Measurements from ENCODE around the gene ANKRD10.

The ANKRD10 gene

DNA sequence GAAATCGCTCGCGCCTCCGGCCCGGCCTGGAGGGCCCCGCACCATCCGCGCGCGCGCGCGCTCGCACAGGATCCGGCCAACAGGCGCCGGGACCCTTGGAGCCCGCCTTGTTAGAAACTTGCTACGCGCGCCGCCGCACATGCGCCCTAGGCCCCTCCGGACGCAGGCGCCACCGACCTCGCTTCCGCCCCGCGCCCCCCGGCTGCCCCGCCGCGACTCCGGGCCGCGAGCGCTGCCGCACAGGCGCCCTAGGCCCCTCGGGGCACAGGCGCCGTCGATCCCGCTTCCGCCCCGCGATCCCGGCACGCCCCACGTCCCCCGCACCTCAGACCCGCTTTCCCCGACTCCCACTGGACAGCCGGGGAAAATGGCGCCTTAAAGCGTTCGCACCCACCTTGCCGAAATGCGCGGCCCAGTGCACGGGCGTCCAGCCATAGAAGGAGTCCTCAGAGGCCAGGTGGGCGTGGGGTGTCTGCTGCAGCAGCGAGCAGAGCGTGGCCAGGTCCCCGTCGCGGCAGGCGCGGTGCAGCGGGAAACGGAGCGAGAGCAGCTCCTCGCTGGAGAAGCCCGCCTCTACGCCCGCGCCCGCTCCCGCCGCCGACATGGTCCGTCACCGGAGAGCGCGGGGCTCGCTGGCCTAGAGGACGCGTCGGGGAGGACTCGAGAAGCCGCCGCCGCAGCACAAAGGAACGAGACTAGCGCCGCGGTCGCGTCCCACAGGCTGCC, 375 bp downstream of the ANKRD10 start (continued):
- TF ChIP-seq ZNF221 (tag by site-specific recombination; IDR thresholded peaks at IDR 0.05; ENCODE audit: borderline replicate concordance): no peak
- TF ChIP-seq HOXA7 (CRISPR knock-in tag; IDR thresholded peaks at IDR 0.05; ENCODE audit: borderline replicate concordance): no peak
- TF ChIP-seq ZFP69B (tag by site-specific recombination; IDR thresholded peaks at IDR 0.05): no peak
- TF ChIP-seq ZNF529 (tag by site-specific recombination; IDR thresholded peaks at IDR 0.05; ENCODE audit: insufficient replicate concordance): no peak
- peak; percentile 90 for TF ChIP-seq YY1 (tag by site-specific recombination; IDR thresholded peaks at IDR 0.05)
- no peak for TF ChIP-seq ZNF114 (tag by site-specific recombination; IDR thresholded peaks at IDR 0.05)
- TF ChIP-seq ZNF768 (tag by site-specific recombination; IDR thresholded peaks at IDR 0.05): no peak
- no peak for TF ChIP-seq TCF7L2 (IDR thresholded peaks at IDR 0.05; ENCODE audit: borderline replicate concordance, low read depth, low read length)
- no peak for TF ChIP-seq KLF1 (tag by site-specific recombination; IDR thresholded peaks at IDR 0.05)
- TF ChIP-seq, protein P1, sequence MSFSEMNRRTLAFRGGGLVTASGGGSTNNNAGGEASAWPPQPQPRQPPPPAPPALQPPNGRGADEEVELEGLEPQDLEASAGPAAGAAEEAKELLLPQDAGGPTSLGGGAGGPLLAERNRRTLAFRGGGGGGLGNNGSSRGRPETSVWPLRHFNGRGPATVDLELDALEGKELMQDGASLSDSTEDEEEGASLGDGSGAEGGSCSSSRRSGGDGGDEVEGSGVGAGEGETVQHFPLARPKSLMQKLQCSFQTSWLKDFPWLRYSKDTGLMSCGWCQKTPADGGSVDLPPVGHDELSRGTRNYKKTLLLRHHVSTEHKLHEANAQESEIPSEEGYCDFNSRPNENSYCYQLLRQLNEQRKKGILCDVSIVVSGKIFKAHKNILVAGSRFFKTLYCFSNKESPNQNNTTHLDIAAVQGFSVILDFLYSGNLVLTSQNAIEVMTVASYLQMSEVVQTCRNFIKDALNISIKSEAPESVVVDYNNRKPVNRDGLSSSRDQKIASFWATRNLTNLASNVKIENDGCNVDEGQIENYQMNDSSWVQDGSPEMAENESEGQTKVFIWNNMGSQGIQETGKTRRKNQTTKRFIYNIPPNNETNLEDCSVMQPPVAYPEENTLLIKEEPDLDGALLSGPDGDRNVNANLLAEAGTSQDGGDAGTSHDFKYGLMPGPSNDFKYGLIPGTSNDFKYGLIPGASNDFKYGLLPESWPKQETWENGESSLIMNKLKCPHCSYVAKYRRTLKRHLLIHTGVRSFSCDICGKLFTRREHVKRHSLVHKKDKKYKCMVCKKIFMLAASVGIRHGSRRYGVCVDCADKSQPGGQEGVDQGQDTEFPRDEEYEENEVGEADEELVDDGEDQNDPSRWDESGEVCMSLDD (tag by site-specific recombination; IDR thresholded peaks at IDR 0.05): no peak
- no peak for TF ChIP-seq HOXD13 (CRISPR knock-in tag; IDR thresholded peaks at IDR 0.05; ENCODE audit: borderline replicate concordance)
- TF ChIP-seq REST (tag by site-specific recombination; IDR thresholded peaks at IDR 0.05): no peak
- TF ChIP-seq ZFHX2 (tag by site-specific recombination; conservative IDR thresholded peaks at IDR 0.05): peak; percentile 82
- TF ChIP-seq ZNF514 (tag by site-specific recombination; IDR thresholded peaks at IDR 0.05): no peak
- TF ChIP-seq ZNF416 (tag by site-specific recombination; IDR thresholded peaks at IDR 0.05): no peak
- TF ChIP-seq, protein P2, sequence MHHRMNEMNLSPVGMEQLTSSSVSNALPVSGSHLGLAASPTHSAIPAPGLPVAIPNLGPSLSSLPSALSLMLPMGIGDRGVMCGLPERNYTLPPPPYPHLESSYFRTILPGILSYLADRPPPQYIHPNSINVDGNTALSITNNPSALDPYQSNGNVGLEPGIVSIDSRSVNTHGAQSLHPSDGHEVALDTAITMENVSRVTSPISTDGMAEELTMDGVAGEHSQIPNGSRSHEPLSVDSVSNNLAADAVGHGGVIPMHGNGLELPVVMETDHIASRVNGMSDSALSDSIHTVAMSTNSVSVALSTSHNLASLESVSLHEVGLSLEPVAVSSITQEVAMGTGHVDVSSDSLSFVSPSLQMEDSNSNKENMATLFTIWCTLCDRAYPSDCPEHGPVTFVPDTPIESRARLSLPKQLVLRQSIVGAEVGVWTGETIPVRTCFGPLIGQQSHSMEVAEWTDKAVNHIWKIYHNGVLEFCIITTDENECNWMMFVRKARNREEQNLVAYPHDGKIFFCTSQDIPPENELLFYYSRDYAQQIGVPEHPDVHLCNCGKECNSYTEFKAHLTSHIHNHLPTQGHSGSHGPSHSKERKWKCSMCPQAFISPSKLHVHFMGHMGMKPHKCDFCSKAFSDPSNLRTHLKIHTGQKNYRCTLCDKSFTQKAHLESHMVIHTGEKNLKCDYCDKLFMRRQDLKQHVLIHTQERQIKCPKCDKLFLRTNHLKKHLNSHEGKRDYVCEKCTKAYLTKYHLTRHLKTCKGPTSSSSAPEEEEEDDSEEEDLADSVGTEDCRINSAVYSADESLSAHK (tag by site-specific recombination; IDR thresholded peaks at IDR 0.05): peak; percentile 46; the same call in 1 of the 2 replicates
- TF ChIP-seq ZBTB6 (tag by site-specific recombination; IDR thresholded peaks at IDR 0.05): no peak
- TF ChIP-seq, protein P3, sequence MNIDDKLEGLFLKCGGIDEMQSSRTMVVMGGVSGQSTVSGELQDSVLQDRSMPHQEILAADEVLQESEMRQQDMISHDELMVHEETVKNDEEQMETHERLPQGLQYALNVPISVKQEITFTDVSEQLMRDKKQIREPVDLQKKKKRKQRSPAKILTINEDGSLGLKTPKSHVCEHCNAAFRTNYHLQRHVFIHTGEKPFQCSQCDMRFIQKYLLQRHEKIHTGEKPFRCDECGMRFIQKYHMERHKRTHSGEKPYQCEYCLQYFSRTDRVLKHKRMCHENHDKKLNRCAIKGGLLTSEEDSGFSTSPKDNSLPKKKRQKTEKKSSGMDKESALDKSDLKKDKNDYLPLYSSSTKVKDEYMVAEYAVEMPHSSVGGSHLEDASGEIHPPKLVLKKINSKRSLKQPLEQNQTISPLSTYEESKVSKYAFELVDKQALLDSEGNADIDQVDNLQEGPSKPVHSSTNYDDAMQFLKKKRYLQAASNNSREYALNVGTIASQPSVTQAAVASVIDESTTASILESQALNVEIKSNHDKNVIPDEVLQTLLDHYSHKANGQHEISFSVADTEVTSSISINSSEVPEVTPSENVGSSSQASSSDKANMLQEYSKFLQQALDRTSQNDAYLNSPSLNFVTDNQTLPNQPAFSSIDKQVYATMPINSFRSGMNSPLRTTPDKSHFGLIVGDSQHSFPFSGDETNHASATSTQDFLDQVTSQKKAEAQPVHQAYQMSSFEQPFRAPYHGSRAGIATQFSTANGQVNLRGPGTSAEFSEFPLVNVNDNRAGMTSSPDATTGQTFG (tag by site-specific recombination; IDR thresholded peaks at IDR 0.05; ENCODE audit: borderline replicate concordance): no peak
- TF ChIP-seq ZNF341 (tag by site-specific recombination; IDR thresholded peaks at IDR 0.05; ENCODE audit: low read depth): no peak
- TF ChIP-seq, protein P4, sequence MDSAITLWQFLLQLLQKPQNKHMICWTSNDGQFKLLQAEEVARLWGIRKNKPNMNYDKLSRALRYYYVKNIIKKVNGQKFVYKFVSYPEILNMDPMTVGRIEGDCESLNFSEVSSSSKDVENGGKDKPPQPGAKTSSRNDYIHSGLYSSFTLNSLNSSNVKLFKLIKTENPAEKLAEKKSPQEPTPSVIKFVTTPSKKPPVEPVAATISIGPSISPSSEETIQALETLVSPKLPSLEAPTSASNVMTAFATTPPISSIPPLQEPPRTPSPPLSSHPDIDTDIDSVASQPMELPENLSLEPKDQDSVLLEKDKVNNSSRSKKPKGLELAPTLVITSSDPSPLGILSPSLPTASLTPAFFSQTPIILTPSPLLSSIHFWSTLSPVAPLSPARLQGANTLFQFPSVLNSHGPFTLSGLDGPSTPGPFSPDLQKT (IDR thresholded peaks at IDR 0.05; ENCODE audit: borderline replicate concordance, low read depth, low read length): no peak
- TF ChIP-seq ZFP41 (tag by site-specific recombination; IDR thresholded peaks at IDR 0.05; ENCODE audit: borderline replicate concordance): no peak
- TF ChIP-seq ZNF133 (tag by site-specific recombination; IDR thresholded peaks at IDR 0.05): no peak
- TF ChIP-seq ZNF837 (tag by site-specific recombination; IDR thresholded peaks at IDR 0.05): no peak
- TF ChIP-seq ZNF292 (tag by site-specific recombination; IDR thresholded peaks at IDR 0.05; ENCODE audit: borderline replicate concordance, low read depth): no peak
- no peak for TF ChIP-seq ZNF549 (tag by site-specific recombination; IDR thresholded peaks at IDR 0.05)
- TF ChIP-seq TRIM28 (IDR thresholded peaks at IDR 0.05; ENCODE audit: borderline replicate concordance, low read length): no peak
- TF ChIP-seq ZNF776 (tag by site-specific recombination; IDR thresholded peaks at IDR 0.05; ENCODE audit: borderline replicate concordance): no peak

All from HEK293 (cell line).